PC-3 (cell line): ENCODE data around the gene HK1.

ENCODE experiments used
- EZH2 ChIP-seq: fragments of 300-600 bp; sonication (generic); IDR thresholded peaks from one replicate; pipeline ENCODE4 v1.6.1; 2017; ENCODE audit warnings: antibody characterized with exemption, mild to moderate bottlenecking, low read length; ENCODE audit not compliant: unreplicated experiment
- EZH2phosphoT487 ChIP-seq: fragments of 300-600 bp; sonication (generic); IDR thresholded peaks from 2 replicates; pipeline ENCODE4 v1.6.1; 2018; ENCODE audit warnings: mild to moderate bottlenecking, antibody characterized with exemption, low read length, borderline replicate concordance
- TF ChIP-seq, protein P1 (sequence below): fragments of 300-600 bp; sonication (generic); conservative IDR thresholded peaks from 2 replicates; pipeline ENCODE4 v1.5.1; 2017; ENCODE audit warnings: antibody characterized with exemption, low read depth, mild to moderate bottlenecking, low read length

DNA sequence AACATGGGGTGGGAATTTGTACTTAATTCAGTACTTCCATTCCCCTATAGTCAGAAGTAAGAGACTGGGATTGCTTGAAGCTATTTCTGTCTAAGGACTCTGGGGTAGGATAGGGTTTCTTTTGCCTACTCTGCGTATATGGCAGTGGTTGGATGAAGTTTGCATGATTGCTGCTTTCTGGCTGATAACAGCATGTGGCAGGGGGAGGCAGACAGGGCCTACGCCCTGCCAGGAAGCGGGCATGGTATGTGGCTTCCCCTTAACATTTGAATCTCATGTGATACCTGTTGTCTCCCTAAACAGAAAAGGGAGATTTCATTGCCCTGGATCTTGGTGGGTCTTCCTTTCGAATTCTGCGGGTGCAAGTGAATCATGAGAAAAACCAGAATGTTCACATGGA lies 81.3 kb downstream of the HK1 start:
- no peak for TF ChIP-seq EZH2
- TF ChIP-seq, protein P1, sequence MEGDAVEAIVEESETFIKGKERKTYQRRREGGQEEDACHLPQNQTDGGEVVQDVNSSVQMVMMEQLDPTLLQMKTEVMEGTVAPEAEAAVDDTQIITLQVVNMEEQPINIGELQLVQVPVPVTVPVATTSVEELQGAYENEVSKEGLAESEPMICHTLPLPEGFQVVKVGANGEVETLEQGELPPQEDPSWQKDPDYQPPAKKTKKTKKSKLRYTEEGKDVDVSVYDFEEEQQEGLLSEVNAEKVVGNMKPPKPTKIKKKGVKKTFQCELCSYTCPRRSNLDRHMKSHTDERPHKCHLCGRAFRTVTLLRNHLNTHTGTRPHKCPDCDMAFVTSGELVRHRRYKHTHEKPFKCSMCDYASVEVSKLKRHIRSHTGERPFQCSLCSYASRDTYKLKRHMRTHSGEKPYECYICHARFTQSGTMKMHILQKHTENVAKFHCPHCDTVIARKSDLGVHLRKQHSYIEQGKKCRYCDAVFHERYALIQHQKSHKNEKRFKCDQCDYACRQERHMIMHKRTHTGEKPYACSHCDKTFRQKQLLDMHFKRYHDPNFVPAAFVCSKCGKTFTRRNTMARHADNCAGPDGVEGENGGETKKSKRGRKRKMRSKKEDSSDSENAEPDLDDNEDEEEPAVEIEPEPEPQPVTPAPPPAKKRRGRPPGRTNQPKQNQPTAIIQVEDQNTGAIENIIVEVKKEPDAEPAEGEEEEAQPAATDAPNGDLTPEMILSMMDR = no peak
- TF ChIP-seq EZH2phosphoT487 = no peak
